ENCODE measurements around the gene ZC3H11A.
"Not testable (repeated sequence)": the region's sequence is repeated elsewhere in the genome, so short reads cannot be mapped to it uniquely, and the experiment has no call there.

ZC3H11A gene

GRCh38 chr1:203769505-203770343 is 25.7 kb upstream of the ZC3H11A start:
- intact Hi-C loops (cut with micrococcal nuclease): no loop called here
- Mint-ChIP-seq H3K4me3 (no peak overlapping the region), H3K4me1 (ENCODE audit: low read depth) (peaks cover 21% of the 10 kb centered on the region), H3K9me3 (no peaks in the 10 kb centered on the region), H3K27me3 (no peaks in the 10 kb centered on the region), H3K27ac (peak overlapping the region; percentile 44), H3K36me3 (ENCODE audit: low read depth) (no peaks in the 10 kb centered on the region)

GRCh38 chr1:203771901-203772301 is 23.5 kb upstream of the ZC3H11A start:
- H3K27ac Mint-ChIP-seq: no peak overlapping the region
- H3K36me3 Mint-ChIP-seq (ENCODE audit: low read depth): no peaks in the 10 kb centered on the region
- peaks cover 21% of the 10 kb centered on the region for H3K4me1 Mint-ChIP-seq (ENCODE audit: low read depth)
- intact Hi-C loops (cut with micrococcal nuclease): no loop called here
- no peaks in the 10 kb centered on the region for H3K9me3 Mint-ChIP-seq
- H3K27me3 Mint-ChIP-seq: no peaks in the 10 kb centered on the region
- H3K4me3 Mint-ChIP-seq: no peak overlapping the region

- peaks cover 21% of the 10 kb centered on the region for H3K4me1 Mint-ChIP-seq (ENCODE audit: low read depth)
- H3K36me3 Mint-ChIP-seq (ENCODE audit: low read depth): no peaks in the 10 kb centered on the region
- no peaks in the 10 kb centered on the region for H3K27me3 Mint-ChIP-seq
- H3K4me3 Mint-ChIP-seq: no peak overlapping the region
- no peaks in the 10 kb centered on the region for H3K9me3 Mint-ChIP-seq
- intact Hi-C loops (cut with micrococcal nuclease): no loop called here
- no peak overlapping the region for H3K27ac Mint-ChIP-seq
These were observed 22.6 kb upstream of the ZC3H11A start for GRCh38 chr1:203772836-203773235.

DNA sequence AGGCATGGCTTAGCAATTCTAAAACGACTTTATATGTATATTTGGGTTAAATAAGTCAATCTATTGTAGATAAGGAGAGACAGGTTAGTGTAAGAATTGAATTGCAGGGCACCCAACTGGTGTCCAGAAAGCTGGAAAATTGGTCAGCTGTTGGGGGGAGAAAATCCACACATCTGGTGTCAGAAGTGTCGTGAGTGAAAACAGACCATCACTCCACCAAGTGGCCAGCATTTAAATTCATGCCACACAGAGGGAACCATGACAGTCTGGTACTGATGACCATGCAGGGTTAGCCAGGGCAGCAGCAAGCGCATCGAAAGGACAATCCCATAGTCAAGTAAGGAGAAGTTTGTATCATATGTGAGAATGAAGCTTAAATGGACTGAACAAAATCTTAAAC is 18.8 kb upstream of the ZC3H11A start:
- no peaks in the 10 kb centered on the region for H3K36me3 Mint-ChIP-seq (ENCODE audit: low read depth)
- H3K27me3 Mint-ChIP-seq: no peaks in the 10 kb centered on the region
- no peak overlapping the region for H3K4me3 Mint-ChIP-seq
- no peak overlapping the region for H3K27ac Mint-ChIP-seq
- H3K9me3 Mint-ChIP-seq: no peaks in the 10 kb centered on the region
- no peaks in the 10 kb centered on the region for H3K4me1 Mint-ChIP-seq (ENCODE audit: low read depth)
- intact Hi-C loops (cut with micrococcal nuclease): loop anchor here (2.0 kb wide), 1 partner anchor 272 kb away; no protein-coding TSS in a partner anchor

DNA sequence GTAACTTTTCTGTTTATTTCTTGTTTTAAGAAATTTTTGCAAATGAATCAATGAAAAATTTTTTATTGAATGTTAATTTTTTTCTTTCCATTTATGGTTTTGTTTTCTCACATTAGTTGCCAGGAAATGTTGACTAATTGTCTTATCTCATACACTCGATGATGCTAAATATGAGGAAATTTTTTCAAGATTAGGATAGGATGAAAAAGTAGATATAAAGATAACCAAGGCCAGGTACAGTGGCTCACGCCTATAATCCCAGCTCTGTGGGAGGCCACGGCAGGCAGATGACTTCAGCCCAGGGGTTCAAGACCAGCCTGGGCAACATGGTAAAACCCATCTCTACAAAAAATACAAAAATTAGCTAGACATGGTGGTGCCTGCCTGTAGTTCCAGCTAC is 17.8 kb upstream of the ZC3H11A start:
- intact Hi-C loops (cut with micrococcal nuclease): loop anchor here (2.0 kb wide), 1 partner anchor 273 kb away; no protein-coding TSS in a partner anchor
- H3K27me3 Mint-ChIP-seq: no peaks in the 10 kb centered on the region

DNA sequence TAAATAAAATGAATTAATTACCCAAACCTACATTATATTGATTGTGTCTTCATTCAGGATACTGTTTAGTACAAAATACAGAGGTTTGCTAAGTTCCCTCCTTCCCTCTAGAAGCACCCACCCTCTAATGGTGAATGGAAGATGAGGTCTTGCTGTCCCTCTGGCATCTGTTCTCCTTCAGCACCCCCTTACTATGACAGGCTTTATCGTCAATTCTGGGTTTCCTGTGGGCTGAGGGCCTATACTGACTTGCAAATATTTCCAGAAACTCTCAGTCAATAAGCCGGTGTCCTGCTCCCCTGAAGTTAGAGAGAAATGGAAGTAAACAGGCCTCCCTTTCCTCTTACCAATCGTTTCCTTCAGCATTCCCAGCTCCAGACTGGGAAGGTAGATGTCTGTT is 17.3 kb upstream of the ZC3H11A start:
- H3K36me3 Mint-ChIP-seq (ENCODE audit: low read depth): no peaks in the 10 kb centered on the region
- intact Hi-C loops (cut with micrococcal nuclease): no loop called here
- no peaks in the 10 kb centered on the region for H3K4me1 Mint-ChIP-seq (ENCODE audit: low read depth)
- H3K27ac Mint-ChIP-seq: no peak overlapping the region
- no peak overlapping the region for H3K4me3 Mint-ChIP-seq
- no peaks in the 10 kb centered on the region for H3K9me3 Mint-ChIP-seq
- no peaks in the 10 kb centered on the region for H3K27me3 Mint-ChIP-seq

More for the DNA sequence above, 17.8 kb upstream of the ZC3H11A start:
- no peaks in the 10 kb centered on the region for H3K4me1 Mint-ChIP-seq (ENCODE audit: low read depth)
- H3K4me3 Mint-ChIP-seq: no peak overlapping the region
- H3K36me3 Mint-ChIP-seq (ENCODE audit: low read depth): no peaks in the 10 kb centered on the region
- no peak overlapping the region for H3K27ac Mint-ChIP-seq
- H3K9me3 Mint-ChIP-seq: no peaks in the 10 kb centered on the region

DNA sequence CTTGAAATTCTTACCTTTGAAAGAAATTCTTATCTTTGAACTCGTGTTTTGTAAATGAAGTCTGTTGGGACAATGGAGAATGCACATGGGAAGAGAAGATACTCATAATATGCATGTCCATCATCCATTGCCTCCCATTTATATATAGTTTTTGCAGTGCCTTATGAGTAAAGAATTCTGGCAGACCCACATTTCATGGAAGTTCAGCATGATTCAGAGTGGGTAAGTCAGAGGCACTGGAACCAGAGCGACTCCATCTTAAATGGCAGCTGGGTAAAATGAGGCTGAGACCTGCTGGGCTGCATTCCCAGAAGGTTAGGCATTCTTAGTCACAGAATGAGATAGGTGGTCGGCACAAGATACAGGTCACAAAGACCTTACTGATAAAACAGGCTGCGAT is 16.6 kb upstream of the ZC3H11A start:
- H3K9me3 Mint-ChIP-seq: no peaks in the 10 kb centered on the region
- no peaks in the 10 kb centered on the region for H3K27me3 Mint-ChIP-seq
- no peak overlapping the region for H3K4me3 Mint-ChIP-seq
- intact Hi-C loops (cut with micrococcal nuclease): no loop called here
- no peaks in the 10 kb centered on the region for H3K4me1 Mint-ChIP-seq (ENCODE audit: low read depth)
- no peak overlapping the region for H3K27ac Mint-ChIP-seq
- H3K36me3 Mint-ChIP-seq (ENCODE audit: low read depth): no peaks in the 10 kb centered on the region

- no peaks in the 10 kb centered on the region for H3K4me1 Mint-ChIP-seq (ENCODE audit: low read depth)
- H3K9me3 Mint-ChIP-seq: no peaks in the 10 kb centered on the region
- intact Hi-C loops (cut with micrococcal nuclease): no loop called here
- H3K27ac Mint-ChIP-seq: no peak overlapping the region
- H3K4me3 Mint-ChIP-seq: no peak overlapping the region
- H3K27me3 Mint-ChIP-seq: no peaks in the 10 kb centered on the region
- no peaks in the 10 kb centered on the region for H3K36me3 Mint-ChIP-seq (ENCODE audit: low read depth)
These were observed 13.5 kb upstream of the ZC3H11A start for GRCh38 chr1:203781962-203782361.

GRCh38 chr1:203789966-203790365 is 5.5 kb upstream of the ZC3H11A start:
- Mint-ChIP-seq H3K4me1 (ENCODE audit: low read depth) (peaks cover 4% of the 10 kb centered on the region), H3K27ac (no peak overlapping the region), H3K4me3 (no peak overlapping the region), H3K9me3 (no peaks in the 10 kb centered on the region), H3K36me3 (ENCODE audit: low read depth) (no peaks in the 10 kb centered on the region), H3K27me3 (no peaks in the 10 kb centered on the region)
- intact Hi-C loops (cut with micrococcal nuclease): no loop called here

DNA sequence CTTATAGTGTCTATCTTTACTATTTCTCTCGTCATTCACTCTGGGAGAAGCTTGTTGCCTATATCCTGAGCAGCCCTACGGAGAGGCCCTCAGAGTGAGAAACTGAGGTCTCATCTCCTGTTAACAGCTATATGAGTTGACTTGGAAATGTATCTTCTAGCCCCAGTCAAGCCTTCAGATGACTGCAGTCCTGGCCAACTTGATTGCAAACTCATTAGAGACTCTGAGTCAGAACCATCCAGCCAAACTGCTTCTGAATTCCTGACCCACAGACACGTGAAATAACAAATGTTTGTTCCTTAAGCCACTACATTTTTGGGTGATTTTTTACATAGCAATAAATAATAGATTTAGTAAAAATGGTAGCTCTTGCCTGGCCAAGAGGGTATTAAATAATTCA is 3.9 kb upstream of the ZC3H11A start:
- Mint-ChIP-seq H3K36me3 (ENCODE audit: low read depth) (peaks cover 12% of the 10 kb centered on the region), H3K27ac (no peak overlapping the region), H3K9me3 (no peaks in the 10 kb centered on the region), H3K4me3 (no peak overlapping the region), H3K27me3 (no peaks in the 10 kb centered on the region), H3K4me1 (ENCODE audit: low read depth) (peaks cover 6% of the 10 kb centered on the region)
- intact Hi-C loops (cut with micrococcal nuclease): no loop called here

GRCh38 chr1:203792486-203792885 is 2.9 kb upstream of the ZC3H11A start:
- no peaks in the 10 kb centered on the region for H3K9me3 Mint-ChIP-seq
- H3K27ac Mint-ChIP-seq: no peak overlapping the region
- H3K4me3 Mint-ChIP-seq: no peak overlapping the region
- intact Hi-C loops (cut with micrococcal nuclease): no loop called here
- no peaks in the 10 kb centered on the region for H3K27me3 Mint-ChIP-seq
- peaks cover 21% of the 10 kb centered on the region for H3K36me3 Mint-ChIP-seq (ENCODE audit: low read depth)
- H3K4me1 Mint-ChIP-seq (ENCODE audit: low read depth): peaks cover 14% of the 10 kb centered on the region

DNA sequence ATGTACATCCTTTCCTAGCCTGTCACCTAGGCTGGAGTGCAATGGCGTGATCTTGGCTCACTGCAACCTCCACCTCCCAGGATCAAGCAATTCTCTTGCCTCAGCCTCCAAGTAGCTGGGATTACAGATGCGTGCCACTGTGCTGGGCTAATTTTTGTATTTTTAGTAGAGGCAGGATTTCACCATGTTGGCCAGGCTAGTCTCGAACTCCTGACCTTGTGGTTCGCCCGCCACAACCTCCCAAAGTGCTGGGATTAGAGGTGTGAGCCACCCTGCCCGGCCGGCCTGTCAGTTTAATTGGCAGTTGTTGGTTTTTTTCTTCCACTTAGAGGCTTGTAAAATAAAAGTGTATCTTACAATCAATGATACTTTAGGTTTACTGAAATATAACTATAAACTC is 1.9 kb upstream of the ZC3H11A start:
- H3K27ac Mint-ChIP-seq; intact Hi-C loops (cut with micrococcal nuclease); H3K27me3 Mint-ChIP-seq; H3K4me3 Mint-ChIP-seq; H3K9me3 Mint-ChIP-seq: not testable (repeated sequence)
- peaks cover 29% of the 10 kb centered on the region for H3K36me3 Mint-ChIP-seq (ENCODE audit: low read depth)
- H3K4me1 Mint-ChIP-seq (ENCODE audit: low read depth): peaks cover 24% of the 10 kb centered on the region

GRCh38 chr1:203794764-203795440 is 521 bp upstream of the ZC3H11A start:
- Mint-ChIP-seq H3K9me3 (no peaks in the 10 kb centered on the region), H3K27me3 (no peaks in the 10 kb centered on the region), H3K4me1 (ENCODE audit: low read depth) (peaks cover 25% of the 10 kb centered on the region), H3K4me3 (peak overlapping the region; percentile 95), H3K36me3 (ENCODE audit: low read depth) (peaks cover 29% of the 10 kb centered on the region), H3K27ac (peak overlapping the region; percentile 90)
- intact Hi-C loops (cut with micrococcal nuclease): no loop called here

DNA sequence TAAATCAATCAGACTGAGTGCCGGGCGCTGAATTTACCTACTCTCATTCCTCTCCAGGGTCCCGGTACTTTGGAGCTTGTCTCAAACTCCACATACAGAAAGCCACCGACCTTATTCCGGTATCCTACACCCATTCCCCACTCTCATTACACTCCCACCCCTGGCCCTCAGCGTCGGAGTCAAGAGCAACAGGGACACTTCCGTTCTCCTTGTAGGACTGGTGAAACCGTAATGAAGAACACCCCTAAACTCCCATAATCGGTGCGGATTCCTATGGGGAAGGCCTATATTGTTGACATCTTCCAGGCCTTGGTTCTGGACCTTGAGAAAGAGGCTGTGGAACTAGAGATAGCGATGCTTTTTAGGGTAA is 798 bp downstream of the ZC3H11A start:
- H3K4me1 Mint-ChIP-seq (ENCODE audit: low read depth): peaks cover 28% of the 10 kb centered on the region
- no peaks in the 10 kb centered on the region for H3K27me3 Mint-ChIP-seq
- peak overlapping the region; percentile 95 for H3K4me3 Mint-ChIP-seq
- peaks cover 29% of the 10 kb centered on the region for H3K36me3 Mint-ChIP-seq (ENCODE audit: low read depth)
- H3K9me3 Mint-ChIP-seq: no peaks in the 10 kb centered on the region
- intact Hi-C loops (cut with micrococcal nuclease): no loop called here
- H3K27ac Mint-ChIP-seq: peak overlapping the region; percentile 90

Measured in dendritic cell treated with granulocyte-macrophage colony-stimulating factor and Interleukin-4, amounts not matched to agents 40 ng/mL and 50 ng/mL, for 4 days (primary cell).